OCI-LY1 (cell line): ENCODE data around the gene PLEKHA6.

Experiments
- CTCF ChIP-seq: fragments of 200-600 bp; sonication (generic), shearing (Covaris generic); IDR thresholded peaks from 2 replicates; pipeline ENCODE4 v1.5.1; 2017; ENCODE audit warnings: mild to moderate bottlenecking, antibody characterized with exemption, low read length, moderate library complexity, mixed read lengths
- EZH2 ChIP-seq: fragments of 200-600 bp; sonication (generic), shearing (Covaris generic); IDR thresholded peaks from 2 replicates; pipeline ENCODE4 v1.8.0; 2017; ENCODE audit warnings: borderline replicate concordance, mixed run types, mild to moderate bottlenecking, antibody characterized with exemption, low read length, moderate library complexity, mixed read lengths

GRCh38 chr1:204391629-204392028, 31.9 kb upstream of the PLEKHA6 start:
- TF ChIP-seq CTCF, result no peak
- no peak for TF ChIP-seq EZH2
